HepG2 (cell line): Measurements from ENCODE around the gene ST6GALNAC3. TPM values are rescaled to one million over a fixed set of nuclear protein-coding genes. Genes with fewer than 3 reads are reported as not detected.

Experiments
- ATAC-seq: fragments of 200-7000 bp; cut with Tn5 transposase; 3 replicates; pipeline ENCODE4 v1.9.1; 2020; ENCODE audit warnings: mild to moderate bottlenecking, moderate library complexity
- BruUV-seq: library from RNA; stranded (reverse); fragments of 400-500 nt; replicated peaks from 2 replicates; lab custom pipeline; 2021; lab: Mats Ljungman, UMichigan
- CTCF ChIA-PET: fragments of 300-600 bp; formaldehyde crosslinking; extraction: SDS; loops from one replicate; lab custom pipeline; 2021; ENCODE audit warnings: low total read pairs, inconsistent platforms, low intra/inter-chr PET ratio; lab: Yijun Ruan, JAX
- POLR2A ChIA-PET: fragments of 350-600 bp; sonication (Branson Sonifier 250); formaldehyde crosslinking; loops from one replicate; lab custom pipeline; 2020; ENCODE audit warnings: antibody characterized with exemption, inconsistent platforms; lab: Yijun Ruan, JAX
- DNase-seq: peaks from one replicate; pipeline ENCODE4 v3.0.0-alpha.2; 2015; ENCODE audit warnings: low spot score
- FAIRE-seq: peaks from 3 replicates; lab custom pipeline; 2011; peaks lifted over from hg19 to GRCh38; lab: Jason Lieb, UNC
- H2AFZ ChIP-seq: one replicate; pipeline ENCODE4 v1.6.1; 2011; ENCODE audit warnings: low read length, inconsistent platforms
- H3K27ac ChIP-seq: fragments of 300-600 bp; 3 replicates; pipeline ENCODE4 v1.8.0; 2011; ENCODE audit warnings: mixed run types, mild to moderate bottlenecking, mixed read lengths, low read length, inconsistent platforms; ENCODE audit not compliant: insufficient read depth; ENCODE audit errors: extremely low read length
- H3K27me3 ChIP-seq, 2 experiments: fragments of 200-600 bp in 1 of 2; 2 replicates in 1 of 2; 3 replicates in 1 of 2; pipeline versions ENCODE4 v1.6.0 to v1.8.0; 2011; ENCODE audit warnings: low read length in 2 of 2, mild to moderate bottlenecking in 2 of 2, moderate library complexity in 2 of 2, inconsistent platforms in 1 of 2; ENCODE audit not compliant: insufficient read depth in 2 of 2, control insufficient read depth in 1 of 2
- H3K36me3 ChIP-seq, 2 experiments: fragments of 200-600 bp in 1 of 2; replicated peaks in 1 of 2; 2 replicates in 1 of 2; 3 replicates in 1 of 2; pipeline versions ENCODE4 v1.5.1 to v1.8.0; 2011; ENCODE audit warnings: low read length in 2 of 2, inconsistent platforms in 1 of 2; ENCODE audit not compliant: insufficient read depth in 2 of 2, control insufficient read depth in 1 of 2
- H3K4me1 ChIP-seq: 2 replicates; pipeline ENCODE4 v1.5.1; 2012; ENCODE audit warnings: low read length, inconsistent platforms; ENCODE audit not compliant: insufficient read depth
- H3K4me2 ChIP-seq: 2 replicates; pipeline ENCODE4 v1.6.0; 2011; ENCODE audit warnings: low read depth, low read length, inconsistent platforms
- H3K4me3 ChIP-seq, 3 experiments: fragments of 200-600 bp in 1 of 3; sonication (generic), shearing (Covaris generic) in 1 of 3; replicated peaks in 1 of 3; 2 replicates each; pipeline ENCODE4 v1.5.1; 2011 to 2016; ENCODE audit warnings: low read length in 3 of 3, inconsistent platforms in 2 of 3, low read depth in 2 of 3, mild to moderate bottlenecking in 2 of 3, control low read depth in 1 of 3, mixed read lengths in 1 of 3; ENCODE audit not compliant: insufficient read depth in 1 of 3
- H3K79me2 ChIP-seq: one replicate; pipeline ENCODE4 v1.6.1; 2011; ENCODE audit warnings: low read length, inconsistent platforms; ENCODE audit not compliant: insufficient read depth
- H3K9ac ChIP-seq: 2 replicates; pipeline ENCODE4 v1.6.0; 2011; ENCODE audit warnings: mild to moderate bottlenecking, low read depth, low read length, inconsistent platforms; ENCODE audit not compliant: insufficient read depth
- H3K9me3 ChIP-seq: 2 replicates; pipeline ENCODE4 v1.5.1; 2012; ENCODE audit warnings: mild to moderate bottlenecking, low read length
- H4K20me1 ChIP-seq: 2 replicates; pipeline ENCODE4 v1.6.0; 2011; ENCODE audit warnings: inconsistent platforms, mild to moderate bottlenecking, low read length, moderate library complexity; ENCODE audit not compliant: insufficient read depth
- ETV5 ChIP-seq: IDR thresholded peaks from 2 replicates; pipeline ENCODE4 v1.6.1; 2018; ENCODE audit warnings: missing biosample characterization, missing genetic modification reagents, inconsistent platforms, borderline replicate concordance
- GLMP ChIP-seq: sonication (generic); formaldehyde crosslinking; IDR thresholded peaks from 2 replicates; pipeline ENCODE4 v1.9.0; 2021; ENCODE audit warnings: missing genetic modification reagents, mild to moderate bottlenecking, borderline replicate concordance
- HDAC2 ChIP-seq: sonication (generic); formaldehyde crosslinking; IDR thresholded peaks from 2 replicates; pipeline ENCODE4 v1.4.0; 2020; ENCODE audit warnings: missing genetic modification reagents
- HNRNPLL ChIP-seq: fragments of 200-400 bp; formaldehyde crosslinking; IDR thresholded peaks from 2 replicates; pipeline ENCODE4 v1.6.1; 2017; ENCODE audit warnings: mild to moderate bottlenecking, low read depth, low read length; ENCODE audit not compliant: poor library complexity, severe bottlenecking
- MAF1 ChIP-seq: sonication (generic); formaldehyde crosslinking; IDR thresholded peaks from 2 replicates; pipeline ENCODE4 v1.5.0; 2020; ENCODE audit warnings: missing genetic modification reagents, borderline replicate concordance
- MEF2D ChIP-seq: sonication (generic); formaldehyde crosslinking; IDR thresholded peaks from 2 replicates; pipeline ENCODE4 v1.5.1; 2020; ENCODE audit warnings: mild to moderate bottlenecking, missing genetic modification reagents
- PRPF4 ChIP-seq: fragments of 200-400 bp; formaldehyde crosslinking; IDR thresholded peaks from 2 replicates; pipeline ENCODE4 v1.6.1; 2016; ENCODE audit warnings: low read length, low read depth; ENCODE audit not compliant: poor library complexity, severe bottlenecking
- SAP130 ChIP-seq: IDR thresholded peaks from 2 replicates; pipeline ENCODE4 v1.6.1; 2016; ENCODE audit warnings: low read depth
- TOPORS ChIP-seq: sonication (generic); formaldehyde crosslinking; IDR thresholded peaks from 2 replicates; pipeline ENCODE4 v1.8.0; 2023; ENCODE audit warnings: mild to moderate bottlenecking, missing genetic modification reagents
- ZFP36L2 ChIP-seq: sonication (generic); formaldehyde crosslinking; IDR thresholded peaks from 2 replicates; pipeline ENCODE4 v1.4.0; 2020; ENCODE audit warnings: missing genetic modification reagents
- ZNF124 ChIP-seq: sonication (generic); formaldehyde crosslinking; IDR thresholded peaks from 2 replicates; pipeline ENCODE4 v1.4.0; 2020; ENCODE audit warnings: missing genetic modification reagents
- ZNF136 ChIP-seq: sonication (generic); formaldehyde crosslinking; IDR thresholded peaks from 2 replicates; pipeline ENCODE4 v1.8.1; 2022; ENCODE audit warnings: low read depth, mild to moderate bottlenecking, moderate library complexity, missing genetic modification reagents
- ZNF276 ChIP-seq: sonication (generic); formaldehyde crosslinking; IDR thresholded peaks from 2 replicates; pipeline ENCODE4 v1.4.0; 2020; ENCODE audit warnings: mild to moderate bottlenecking, low read depth, missing genetic modification reagents
- ZNF460 ChIP-seq: sonication (generic); formaldehyde crosslinking; IDR thresholded peaks from 2 replicates; pipeline ENCODE4 v1.5.1; 2020; ENCODE audit warnings: missing genetic modification reagents, mild to moderate bottlenecking, borderline replicate concordance
- ZNF512B ChIP-seq: sonication (generic); formaldehyde crosslinking; IDR thresholded peaks from 2 replicates; pipeline ENCODE4 v1.5.1; 2020; ENCODE audit warnings: missing genetic modification reagents, mild to moderate bottlenecking, borderline replicate concordance
- ZNF550 ChIP-seq: sonication (generic); formaldehyde crosslinking; IDR thresholded peaks from 2 replicates; pipeline ENCODE4 v1.4.0; 2020; ENCODE audit warnings: mild to moderate bottlenecking, missing genetic modification reagents, borderline replicate concordance
- ZNF598 ChIP-seq: sonication (generic); formaldehyde crosslinking; IDR thresholded peaks from 2 replicates; pipeline ENCODE4 v1.5.1; 2020; ENCODE audit warnings: mild to moderate bottlenecking, missing genetic modification reagents, borderline replicate concordance
- ZNF615 ChIP-seq: sonication (generic); formaldehyde crosslinking; IDR thresholded peaks from 2 replicates; pipeline ENCODE4 v1.5.0; 2020; ENCODE audit warnings: mild to moderate bottlenecking, missing genetic modification reagents, borderline replicate concordance
- ZNF878 ChIP-seq: sonication (generic); formaldehyde crosslinking; IDR thresholded peaks from 2 replicates; pipeline ENCODE4 v1.8.1; 2023; ENCODE audit warnings: mild to moderate bottlenecking, missing genetic modification reagents, moderate library complexity
- WGBS: methylation state at CpG from one replicate; pipeline ENCODE4 v1.1.6; 2017; ENCODE audit warnings: low lambda C conversion rate; 5-methylcytosine and 5-hydroxymethylcytosine counted together
- in situ Hi-C: cut with HindIII; loops from 2 replicates; pipeline ENCODE4 v1.10.0; 2017; ENCODE audit warnings: low pct_unique_long_range_greater_than_20kb; ENCODE audit not compliant: extremely low pct_ligation_motif_present
- intact Hi-C: fragments of 100-400 bp; cut with micrococcal nuclease; formaldehyde crosslinking; loops from one replicate; pipeline ENCODE4 v1.10.0; 2022; ENCODE audit not compliant: unreplicated experiment
- polyA plus RNA-seq, 8 experiments: library from polyadenylated mRNA; depleted of rRNA in 3 of 8; stranded (reverse) in 7 of 8; unstranded in 1 of 8; fragments of >200 nt; fragmentation: Illumina TruSeq in 4 of 8; extraction: Trizol in 4 of 8; gene quantifications; 2 replicates each; pipeline versions ENCODE4 v1.2.1 to v1.2.3, GENCODE V29; 2011 to 2016; ENCODE audit warnings: low read depth in 4 of 8, missing spikeins in 1 of 8, mixed read lengths in 1 of 8; ENCODE audit not compliant: insufficient read depth in 1 of 8
- total RNA-seq, 5 experiments: library from RNA; depleted of rRNA; stranded (reverse); fragments of >200 nt; fragmentation: Illumina TruSeq; extraction: Trizol; gene quantifications; 2 replicates each; pipeline ENCODE4 v1.2.3, GENCODE V29; 2016; ENCODE audit warnings: low read depth in 1 of 5

The ST6GALNAC3 gene
- total and polyA plus RNA-seq, 2 of the 13 experiments (the other 11 are each of a cell fraction or from before 2014, with no cell fraction given), result not detected

GRCh38 chr1:76130992-76131391 lies 56.4 kb downstream of the ST6GALNAC3 start:
- 38% methylated on average over 4 of the region's 4 CpGs for WGBS
- no peaks in the 10 kb centered on the region for H4K20me1 ChIP-seq
- no peaks in the 10 kb centered on the region for H3K36me3 ChIP-seq
- H3K27me3 ChIP-seq, result no peaks in the 10 kb centered on the region; a peak in 1 of 5 replicates
- POLR2A ChIA-PET, result no interaction called here
- no peak overlapping the region for H3K9ac ChIP-seq
- CTCF ChIA-PET, result no interaction called here
- H3K27ac ChIP-seq, result no peak overlapping the region
- BruUV-seq, result no TSS peak
- no peak overlapping the region for H2AFZ ChIP-seq
- no peaks in the 10 kb centered on the region for H3K9me3 ChIP-seq
- H3K4me3 ChIP-seq, result no peak overlapping the region
- H3K4me2 ChIP-seq, result no peak overlapping the region
- no peak for FAIRE-seq
- intact Hi-C loops, result no loop called here
- in situ Hi-C loops, result no loop called here
- no peaks in the 10 kb centered on the region for H3K4me1 ChIP-seq
- DNase-seq, result no peak
- ATAC-seq, result no peak
- H3K79me2 ChIP-seq, result no peaks in the 10 kb centered on the region
- no peak for TF ChIP-seq ETV5
- no peak for TF ChIP-seq PRPF4
- no peak for TF ChIP-seq ZNF615 (CRISPR knock-in tag)
- TF ChIP-seq ZNF276 (CRISPR knock-in tag), result no peak
- no peak for TF ChIP-seq SAP130 (CRISPR knock-in tag)
- no peak for TF ChIP-seq HDAC2 (CRISPR knock-in tag)
- TF ChIP-seq TOPORS, result no peak
- no peak for TF ChIP-seq HNRNPLL
- TF ChIP-seq GLMP (CRISPR knock-in tag), result no peak
- no peak for TF ChIP-seq ZFP36L2 (CRISPR knock-in tag)
- no peak for TF ChIP-seq ZNF878
- no peak for TF ChIP-seq ZNF598 (CRISPR knock-in tag)
- TF ChIP-seq ZNF550 (CRISPR knock-in tag), result no peak
- no peak for TF ChIP-seq ZNF460 (CRISPR knock-in tag)
- TF ChIP-seq MEF2D (CRISPR knock-in tag), result no peak
- no peak for TF ChIP-seq ZNF512B (CRISPR knock-in tag)
- TF ChIP-seq ZNF124 (CRISPR knock-in tag), result no peak
- no peak for TF ChIP-seq ZNF136 (CRISPR knock-in tag)
- TF ChIP-seq MAF1 (CRISPR knock-in tag), result no peak
